ENCODE results near the gene TTC7B. TPM values are rescaled to one million over a fixed set of nuclear protein-coding genes. Genes with fewer than 3 reads are reported as not detected.

TTC7B gene
- total and polyA plus RNA-seq, 2 donors (not counting 3 experiments of a cell fraction or from before 2014, with no cell fraction given): 46.8 to 76.5 TPM

GRCh38 chr14:90533591-90534021 is 282.6 kb downstream of the TTC7B start:
- Histone ChIP-seq H3K36me3 (ENCODE audit: control insufficient read depth in 2 of 2, extremely low read depth in 1 of 2, insufficient read depth in 2 of 2, low read length in 2 of 2) (no peaks in the 10 kb centered on the region), H3K9ac (replicated peaks; ENCODE audit: extremely low read depth, insufficient read depth, low read length) (no peak overlapping the region), H3K4me1 (ENCODE audit: control insufficient read depth, extremely low read depth, insufficient read depth, low read length) (peaks cover 9% of the 10 kb centered on the region), H3K4me3 (replicated peaks in 1 of 3; ENCODE audit: insufficient read depth in 1 of 3, low read depth in 1 of 3, low read length in 3 of 3) (no peak overlapping the region), H3K9me3 (replicated peaks; ENCODE audit: control insufficient read depth, insufficient read depth, low read length) (no peaks in the 10 kb centered on the region), H3K27me3 (ENCODE audit: control insufficient read depth in 2 of 2, insufficient read depth in 2 of 2, low read length in 2 of 2) (no peaks in the 10 kb centered on the region), H4K20me1 (replicated peaks; ENCODE audit: control insufficient read depth, extremely low read depth, insufficient read depth, low read length) (no peaks in the 10 kb centered on the region), H2AFZ (ENCODE audit: low read depth, low read length) (no peak overlapping the region), H3K9me1 (replicated peaks; ENCODE audit: control insufficient read depth, extremely low read depth, insufficient read depth, low read length) (no peaks in the 10 kb centered on the region), H3K79me2 (ENCODE audit: control insufficient read depth, insufficient read depth, low read length) (no peaks in the 10 kb centered on the region), H3K4me2 (ENCODE audit: insufficient read depth, low read length) (no peak overlapping the region), H3K27ac (ENCODE audit: insufficient read depth, low read depth, low read length) (no peak overlapping the region)
- no TSS peak for BruUV-seq (replicated peaks)
- POLR2A ChIA-PET: no interaction called here
- CTCF ChIA-PET: no interaction called here
- intact Hi-C loops (cut with micrococcal nuclease): no loop called here
- dilution Hi-C loops (cut with MboI; ENCODE audit: extremely low pct_ligation_motif_present, low sequenced_read_pairs): no loop called here
- no peak for DNase-seq (ENCODE audit: low read depth, low spot score)
- FAIRE-seq: no peak
- TF ChIP-seq JUN (IDR thresholded peaks at IDR 0.05; ENCODE audit: borderline replicate concordance, insufficient read depth, insufficient read length, low read depth) (no peak), POLR2A (IDR thresholded peaks at IDR 0.05; ENCODE audit: low read depth, low read length) (no peak), MAX (IDR thresholded peaks at IDR 0.05; ENCODE audit: insufficient read depth, insufficient read length) (no peak), MYC (IDR thresholded peaks at IDR 0.05; ENCODE audit: low read depth, low read length) (no peak), FOS (IDR thresholded peaks at IDR 0.05; ENCODE audit: borderline replicate concordance, insufficient read depth, low read length) (no peak), POLR2AphosphoS5 (IDR thresholded peaks at IDR 0.05; ENCODE audit: insufficient read depth, low read depth, low read length) (no peak), GATA2 (IDR thresholded peaks at IDR 0.05; ENCODE audit: insufficient read depth, insufficient read length, low read depth, low read length) (no peak), CTCF (IDR thresholded peaks at IDR 0.05; ENCODE audit: extremely low read depth in 1 of 2, insufficient read depth in 1 of 2, low read depth in 1 of 2, low read length in 2 of 2) (no peak), EZH2 (IDR thresholded peaks at IDR 0.05; ENCODE audit: borderline replicate concordance, low read depth, low read length, severe bottlenecking) (no peak)

All from endothelial cell of umbilical vein (primary cell).